COLO829 (cell line): Measurements from ENCODE around the gene DUSP22.

Experiments
- DNase-seq: peaks from one replicate; pipeline ENCODE4 v3.0.0; 2012; ENCODE audit warnings: low spot score

Gene DUSP22

DNA sequence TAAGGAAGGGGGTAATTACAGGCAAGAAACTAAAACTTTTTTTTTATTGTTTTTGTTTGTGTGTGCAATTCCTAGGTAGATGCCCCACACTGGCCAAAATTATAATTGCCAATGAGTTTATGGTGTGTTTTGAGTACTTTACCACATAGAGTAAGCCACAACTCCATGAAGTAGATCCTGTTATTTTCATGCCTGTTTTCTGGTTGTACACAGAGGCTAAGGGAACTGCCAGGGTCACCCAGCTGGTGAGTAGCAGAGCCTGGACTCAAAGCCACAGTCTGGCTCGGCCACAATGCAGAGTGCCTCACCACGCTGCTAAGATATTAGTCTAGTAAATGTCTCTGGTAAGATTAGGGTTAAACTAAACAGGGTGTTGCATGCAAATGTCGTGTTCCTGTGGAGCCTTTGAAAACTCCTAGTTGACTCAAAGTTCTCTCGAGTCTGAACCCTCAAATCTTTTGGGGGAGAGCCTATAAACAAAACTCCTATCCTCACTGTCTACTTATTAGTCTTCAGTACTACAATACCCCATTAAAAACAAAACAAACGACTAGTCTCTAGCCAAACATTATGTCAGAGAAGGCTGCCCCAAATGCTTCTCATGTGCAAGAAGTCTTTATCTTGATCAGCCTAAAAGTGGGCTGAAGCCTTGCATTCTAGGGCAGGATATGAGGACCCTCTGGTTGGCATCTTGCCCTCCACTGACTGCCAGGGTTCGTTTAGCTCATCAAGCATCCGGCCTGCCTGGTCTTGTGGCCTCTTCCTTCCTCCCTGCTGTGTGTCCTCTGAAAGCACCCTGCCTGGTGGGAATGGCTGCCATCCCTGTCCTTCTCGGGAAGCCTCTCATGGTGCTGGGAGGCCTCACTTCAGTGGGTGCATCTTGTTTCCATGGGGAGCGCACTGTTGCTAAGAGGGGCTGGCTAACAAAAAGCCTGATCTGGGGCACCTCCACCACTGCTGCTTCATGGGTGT is 4.2 kb downstream of the DUSP22 start:
- DNase-seq: no peak

DNA sequence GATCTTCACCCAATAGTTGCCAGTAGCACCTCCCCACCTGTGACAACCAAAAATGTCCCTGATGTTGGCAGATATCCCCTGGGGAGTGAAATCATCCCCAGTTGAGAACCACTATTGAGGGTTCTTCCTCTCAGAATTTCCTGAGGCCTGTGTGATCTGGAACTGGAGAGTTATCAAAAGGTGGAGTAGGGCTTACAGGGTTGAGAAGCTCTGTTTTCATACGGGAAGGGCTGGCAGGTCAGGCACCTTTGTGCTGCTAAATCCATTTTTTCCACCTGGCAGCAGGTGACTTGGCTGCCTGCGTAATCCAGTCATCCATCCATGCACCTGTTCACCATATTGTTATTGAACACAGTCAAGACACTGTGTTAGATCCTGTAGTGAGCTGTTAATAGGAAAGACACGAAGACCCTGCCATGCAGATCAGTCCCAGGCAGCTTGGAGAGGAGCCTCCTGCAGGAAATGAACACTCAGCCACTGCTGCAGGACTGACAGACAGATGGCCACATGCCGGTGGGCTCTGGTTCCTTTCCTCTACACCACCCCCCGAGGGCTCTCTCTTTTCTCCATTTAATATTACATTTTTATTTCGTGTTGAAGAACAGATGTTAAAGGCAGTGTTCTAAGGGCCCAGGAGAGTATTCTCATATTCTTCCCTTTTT is 5.4 kb downstream of the DUSP22 start:
- DNase-seq: no peak

DNA sequence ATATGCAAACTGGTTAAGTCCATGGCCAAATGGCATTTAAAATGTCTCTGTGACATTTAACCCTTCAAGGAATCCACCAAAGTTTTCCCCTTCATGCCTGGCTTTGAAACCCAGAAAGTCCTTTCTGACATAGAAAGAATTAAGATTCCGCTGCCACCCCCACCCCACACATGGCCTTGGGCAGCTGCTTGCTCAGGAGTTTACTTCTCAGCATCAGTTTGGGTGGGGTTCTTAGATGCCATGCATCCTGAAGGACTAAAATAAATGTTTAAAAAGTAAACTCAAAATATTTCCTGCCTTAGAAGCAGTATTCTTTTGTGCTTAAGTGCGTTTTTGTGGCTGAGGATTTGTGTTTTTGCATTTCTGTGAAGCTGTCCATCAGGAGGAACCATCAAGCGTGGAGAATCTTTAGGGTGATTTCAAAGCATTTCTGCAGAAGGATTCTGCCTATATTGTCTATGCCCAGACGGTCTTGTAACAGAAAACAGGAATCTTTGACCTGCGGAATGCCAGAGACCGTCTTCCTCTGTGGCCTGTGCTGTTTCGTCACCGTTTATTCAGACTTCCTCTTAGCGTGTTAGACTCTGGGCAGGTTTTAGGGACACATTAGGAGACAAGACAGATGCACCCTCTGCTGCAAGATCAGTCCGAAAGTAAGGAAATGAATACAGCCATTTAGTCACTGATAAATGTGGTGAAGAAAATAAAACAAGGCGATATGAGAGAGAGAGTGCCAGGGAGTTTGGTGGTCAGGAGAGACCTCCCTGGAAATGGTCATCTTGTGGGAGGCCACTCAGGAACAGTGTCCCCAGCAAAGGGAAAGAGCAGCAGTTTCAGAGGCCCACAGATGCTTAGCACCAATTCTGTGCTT is 6.2 kb downstream of the DUSP22 start:
- no peak for DNase-seq

DNA sequence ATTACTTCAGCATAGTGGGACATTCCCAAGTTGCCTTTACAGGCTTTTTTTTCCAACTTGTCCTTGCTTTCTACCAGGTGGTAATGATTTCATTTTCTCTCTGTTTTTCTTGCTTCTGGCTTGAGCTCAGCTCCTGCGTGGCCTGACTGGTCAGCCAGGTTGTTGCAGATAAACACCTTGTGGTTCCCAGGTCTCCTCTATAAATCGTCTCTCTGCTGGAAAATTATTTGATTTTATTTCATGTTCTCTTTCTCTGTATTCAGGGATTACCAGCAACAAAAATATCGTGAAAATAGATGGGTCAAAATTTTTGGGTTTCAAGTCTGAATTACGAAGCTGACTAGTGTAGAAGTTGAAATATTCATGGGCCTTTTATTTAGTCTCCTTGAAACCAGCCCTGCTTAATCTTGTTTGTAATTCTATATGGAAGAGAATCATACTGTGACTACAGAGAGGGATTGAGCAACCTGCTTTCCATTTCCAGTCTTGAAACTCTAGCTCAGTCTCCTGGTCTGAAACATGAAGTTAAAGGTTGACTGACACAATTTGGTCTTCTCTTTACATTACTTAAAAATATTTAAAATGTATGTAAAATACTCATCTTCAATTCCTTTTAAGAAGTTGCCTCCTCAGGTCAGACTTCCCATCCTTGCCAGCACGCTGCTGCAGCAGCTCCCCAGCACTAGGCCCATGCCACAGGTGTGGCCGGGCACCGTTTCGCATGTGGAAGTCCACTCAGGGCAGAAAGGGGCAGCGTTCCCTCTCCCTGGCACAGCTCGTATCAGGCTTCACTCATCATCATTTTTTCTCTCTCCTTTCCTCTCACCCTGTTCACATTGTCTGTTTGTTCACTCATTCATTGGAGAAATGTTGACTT is 7.1 kb downstream of the DUSP22 start:
- DNase-seq: no peak

DNA sequence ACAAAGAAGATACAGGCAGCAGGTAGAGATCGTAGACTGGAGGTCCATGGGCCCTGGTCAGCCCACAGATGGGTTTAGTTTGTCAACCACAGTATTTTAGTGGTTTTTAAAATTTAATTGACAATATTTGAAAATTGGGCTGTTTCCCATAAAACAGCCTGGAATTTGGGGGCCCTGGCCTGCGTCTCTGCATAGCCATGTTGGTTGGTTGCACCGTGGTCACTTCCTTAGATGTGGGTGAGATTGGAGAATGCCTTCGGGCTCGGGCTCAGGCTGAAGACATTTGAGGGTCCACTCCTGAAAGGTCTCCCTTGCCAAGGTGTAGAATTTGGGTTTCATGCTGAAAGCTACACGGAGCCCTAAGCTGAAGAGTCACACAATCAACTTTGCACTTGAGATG is 7.7 kb downstream of the DUSP22 start:
- no peak for DNase-seq

DNA sequence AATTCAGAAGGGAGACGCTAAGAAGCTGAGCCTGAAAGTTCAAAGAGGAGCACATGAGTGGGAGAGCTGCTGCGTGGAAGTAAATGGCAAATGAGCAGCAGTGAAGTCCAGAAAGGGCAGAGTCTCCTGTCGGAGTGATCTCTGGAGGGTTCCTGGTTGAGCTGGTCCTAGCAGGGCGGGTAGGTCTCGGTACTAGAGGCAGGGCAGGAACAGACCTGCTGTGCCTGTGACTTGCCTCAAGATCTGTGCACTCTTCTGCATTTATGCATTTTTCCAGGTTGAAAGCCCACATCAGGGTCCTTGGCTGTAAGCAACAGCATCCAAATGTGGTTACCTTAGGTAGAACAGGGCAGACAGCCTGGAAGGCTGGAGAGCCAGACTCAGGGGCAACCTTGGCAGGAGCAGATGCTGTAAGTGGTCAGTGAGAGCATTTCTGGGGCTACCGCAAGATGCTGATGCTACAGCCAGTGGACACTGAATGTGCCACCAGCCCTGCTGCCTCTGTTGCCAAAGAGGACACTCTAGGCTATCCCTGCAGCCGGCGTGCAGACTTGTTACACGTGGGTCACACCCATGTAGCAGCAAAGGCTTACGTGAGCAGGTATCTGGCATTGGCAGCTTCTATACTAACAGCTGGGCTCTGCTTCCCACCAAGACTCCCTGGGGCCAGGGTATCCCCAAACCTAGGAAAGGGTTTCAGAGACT is 8.4 kb downstream of the DUSP22 start:
- no peak for DNase-seq

DNA sequence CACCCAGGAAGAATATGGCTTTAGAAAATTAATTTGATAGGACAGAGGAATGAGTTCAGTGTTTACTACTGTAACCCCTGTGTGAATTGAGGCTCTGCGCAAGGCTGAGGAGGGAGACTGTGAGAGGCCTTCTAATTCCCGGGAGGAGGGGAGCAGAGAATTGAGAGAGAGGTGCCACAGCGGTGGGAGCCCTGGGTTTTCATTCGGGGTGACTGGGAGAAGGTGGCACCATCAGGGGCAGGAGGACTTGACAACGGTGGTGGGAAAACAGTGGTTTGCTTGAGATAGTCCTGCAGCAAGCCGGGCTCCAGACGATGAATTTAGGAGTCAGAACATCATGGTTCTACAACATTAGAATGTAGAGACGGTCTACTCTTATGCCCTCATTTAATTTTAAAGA is 9.2 kb downstream of the DUSP22 start:
- no peak for DNase-seq

DNA sequence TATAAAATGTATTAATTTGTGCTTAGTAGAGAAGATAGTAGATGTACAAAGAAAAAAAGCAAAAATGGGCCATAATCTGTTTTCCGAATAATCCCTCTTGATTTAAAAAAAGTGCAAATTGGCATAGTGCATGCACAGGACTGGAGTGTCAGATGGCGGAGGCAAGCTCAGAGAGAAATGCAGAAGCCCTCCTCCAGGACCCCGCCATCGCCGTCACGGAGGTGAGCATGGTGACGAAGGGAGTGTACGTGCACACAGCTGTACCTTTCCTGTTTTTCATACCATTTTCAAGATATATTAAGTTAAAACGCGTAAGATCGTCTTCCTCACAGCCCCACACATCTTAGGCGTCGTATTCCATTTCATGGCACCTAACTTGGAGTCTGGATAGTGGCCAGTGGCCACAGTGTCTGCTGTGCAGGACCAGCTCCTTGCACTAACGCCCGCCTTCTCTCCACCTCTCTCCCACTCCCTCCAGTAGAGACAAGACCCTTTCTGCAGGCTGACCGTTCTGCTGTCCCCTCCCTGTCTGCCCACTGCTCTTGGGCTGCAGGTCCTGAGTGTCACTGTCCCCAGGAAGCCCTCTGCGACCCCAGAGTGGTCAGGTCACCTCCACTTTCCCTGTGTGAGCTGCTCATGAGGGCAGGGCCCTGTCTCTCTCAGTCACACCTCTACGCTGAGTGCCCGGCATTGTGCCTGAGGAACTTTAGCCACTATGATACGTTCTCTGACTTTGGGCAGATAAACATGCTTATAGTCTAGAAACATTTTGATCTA is 9.8 kb downstream of the DUSP22 start:
- no peak for DNase-seq

DNA sequence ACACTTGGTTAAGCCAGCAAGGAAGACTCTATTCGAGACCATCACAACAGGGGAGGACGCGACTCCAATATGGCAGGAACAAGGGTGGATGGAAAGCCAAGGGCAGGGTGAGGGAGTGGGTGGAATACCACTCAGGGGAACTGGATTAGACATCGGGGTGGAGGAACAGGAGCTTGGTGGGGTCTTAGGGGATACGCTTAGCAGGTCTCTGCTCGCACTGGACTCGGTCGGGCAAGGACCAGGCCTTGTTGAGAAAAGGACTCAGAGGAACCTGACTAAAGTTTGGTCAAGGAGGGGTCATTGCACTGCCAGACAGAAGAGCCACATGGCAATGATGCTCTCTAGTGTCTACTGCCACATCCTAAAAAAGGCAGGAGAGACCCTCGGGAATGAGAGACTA is 10.5 kb downstream of the DUSP22 start:
- DNase-seq: no peak

DNA sequence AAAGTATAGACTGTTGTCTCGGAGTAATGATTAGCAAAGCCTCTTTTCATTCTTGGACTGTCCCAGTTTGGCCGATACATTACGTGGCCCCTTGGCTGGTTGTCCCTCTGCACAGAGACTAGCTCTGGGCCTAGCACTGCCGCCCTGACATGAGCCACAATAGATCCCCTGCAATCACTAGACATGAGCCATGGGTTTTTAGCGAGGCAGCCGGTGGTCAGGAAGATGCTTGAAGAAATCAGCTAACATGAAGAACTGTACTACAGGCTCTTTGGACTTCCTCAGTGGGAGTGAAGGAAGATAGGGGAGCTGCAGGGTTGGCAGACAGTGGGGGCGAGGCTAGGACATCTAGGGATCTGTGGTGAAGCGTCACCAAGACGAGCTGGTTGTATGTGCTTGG is 11.0 kb downstream of the DUSP22 start:
- DNase-seq: no peak

DNA sequence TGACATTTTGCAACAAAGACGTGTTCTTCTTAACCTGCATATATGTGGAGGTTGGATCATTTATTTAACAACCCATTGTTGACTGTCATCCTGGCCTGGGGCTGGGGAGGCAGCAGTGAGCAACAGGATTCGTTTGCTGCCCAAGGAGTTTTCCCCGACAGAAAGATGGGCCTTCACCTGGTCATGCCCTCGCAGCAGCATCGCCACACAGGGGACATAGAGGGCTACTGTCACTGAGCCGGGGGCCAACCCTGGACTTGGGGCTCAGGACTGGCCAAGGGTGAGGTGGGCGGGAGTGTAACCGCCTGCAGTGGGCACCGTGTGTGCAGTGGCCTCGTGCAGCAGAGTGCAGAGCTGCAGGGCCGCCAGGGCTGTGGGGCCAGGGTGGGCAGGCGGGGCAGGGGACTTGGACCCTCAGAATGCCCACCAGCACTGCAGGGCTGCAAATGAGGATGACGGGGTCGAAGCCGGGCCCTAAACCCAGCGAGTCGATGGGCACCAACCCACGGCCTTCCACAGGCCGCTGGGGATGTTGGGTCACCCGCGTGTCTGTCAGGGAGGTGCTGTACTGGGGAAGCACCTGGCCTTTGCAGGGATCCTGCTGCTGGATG is 11.8 kb downstream of the DUSP22 start:
- no peak for DNase-seq

DNA sequence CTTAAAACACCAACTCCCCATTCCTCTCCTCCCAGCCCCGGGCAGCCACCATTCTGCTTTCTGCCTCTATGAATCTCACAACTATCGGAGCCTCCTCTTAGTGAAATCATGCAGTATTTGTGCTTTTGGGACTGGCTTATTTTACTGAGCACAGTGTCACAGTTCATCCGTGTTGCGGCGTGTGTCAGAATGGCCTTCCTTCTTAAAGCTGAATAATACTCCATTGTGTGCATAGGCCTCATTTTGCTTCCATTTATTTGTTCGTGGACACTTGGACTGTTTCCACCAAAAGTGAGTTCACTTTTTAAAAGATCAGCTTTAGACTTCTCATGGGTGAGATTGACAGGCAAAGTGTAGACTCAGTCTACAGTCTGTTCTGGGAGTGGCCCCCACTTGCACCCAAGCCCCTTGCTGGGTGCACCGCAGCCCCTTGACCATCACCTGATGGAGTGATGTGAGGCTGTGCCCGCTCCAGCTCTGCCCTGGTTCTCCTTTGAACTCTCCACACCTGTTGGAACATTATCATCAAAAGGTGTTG is 12.6 kb downstream of the DUSP22 start:
- DNase-seq: no peak

DNA sequence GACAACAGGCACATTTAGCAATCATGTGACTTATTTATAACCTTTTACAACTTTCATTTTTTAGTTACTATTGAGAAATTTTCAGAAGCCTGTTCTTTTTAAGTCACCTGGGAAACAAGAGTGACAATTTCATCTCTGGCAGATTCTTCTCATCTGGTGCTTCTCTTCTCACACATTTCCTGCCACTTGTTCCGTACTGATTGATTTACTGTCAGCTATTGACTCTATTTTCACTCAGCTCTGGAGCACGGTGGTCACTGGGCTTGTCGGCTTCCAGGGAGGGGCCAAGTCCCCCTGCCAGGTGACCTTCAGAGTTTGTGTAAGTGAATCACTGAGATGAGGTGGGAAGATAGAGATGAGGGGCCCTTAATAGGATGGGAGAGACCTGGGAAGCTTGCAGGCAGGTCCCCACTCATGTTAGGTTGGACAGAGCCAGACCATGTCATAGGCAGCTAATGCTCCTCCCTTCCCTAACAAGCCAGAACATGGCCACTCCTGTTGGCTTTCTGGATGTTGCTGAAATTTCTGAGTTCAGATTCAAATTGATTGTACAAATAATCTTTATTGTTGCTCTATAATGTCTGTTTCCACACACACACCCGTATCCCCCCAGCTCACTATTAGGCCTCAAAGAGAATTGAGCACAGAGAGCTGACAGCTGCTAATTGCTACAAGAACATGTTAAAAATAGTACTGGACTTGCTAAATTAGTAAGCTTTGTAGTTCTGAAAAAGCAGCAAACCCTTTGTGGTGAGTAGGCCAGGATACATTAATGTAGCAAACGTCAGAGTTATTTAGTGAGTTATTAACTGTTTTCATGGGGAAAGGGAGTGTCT is 13.3 kb downstream of the DUSP22 start:
- DNase-seq: no peak

DNA sequence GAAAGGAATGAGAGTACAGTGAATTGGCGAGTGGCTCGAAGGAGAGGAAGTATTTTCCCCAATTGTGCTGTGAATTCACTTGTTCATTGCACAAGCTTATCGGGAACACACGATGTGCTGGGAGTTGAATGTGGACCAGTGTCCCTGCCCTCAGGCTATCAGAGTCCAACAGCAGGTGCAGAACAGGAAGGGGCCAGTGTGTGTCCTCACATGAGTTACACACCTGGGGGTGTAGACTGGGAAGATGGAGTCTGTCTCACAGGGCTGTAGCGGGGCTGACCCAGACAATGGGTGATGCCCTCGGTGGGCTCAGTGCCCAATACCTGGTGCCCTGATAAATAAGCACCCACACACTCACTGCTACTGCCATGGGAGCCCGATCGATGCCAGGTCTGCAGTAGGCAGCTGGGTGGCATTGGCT is 14.4 kb downstream of the DUSP22 start:
- DNase-seq: no peak

DNA sequence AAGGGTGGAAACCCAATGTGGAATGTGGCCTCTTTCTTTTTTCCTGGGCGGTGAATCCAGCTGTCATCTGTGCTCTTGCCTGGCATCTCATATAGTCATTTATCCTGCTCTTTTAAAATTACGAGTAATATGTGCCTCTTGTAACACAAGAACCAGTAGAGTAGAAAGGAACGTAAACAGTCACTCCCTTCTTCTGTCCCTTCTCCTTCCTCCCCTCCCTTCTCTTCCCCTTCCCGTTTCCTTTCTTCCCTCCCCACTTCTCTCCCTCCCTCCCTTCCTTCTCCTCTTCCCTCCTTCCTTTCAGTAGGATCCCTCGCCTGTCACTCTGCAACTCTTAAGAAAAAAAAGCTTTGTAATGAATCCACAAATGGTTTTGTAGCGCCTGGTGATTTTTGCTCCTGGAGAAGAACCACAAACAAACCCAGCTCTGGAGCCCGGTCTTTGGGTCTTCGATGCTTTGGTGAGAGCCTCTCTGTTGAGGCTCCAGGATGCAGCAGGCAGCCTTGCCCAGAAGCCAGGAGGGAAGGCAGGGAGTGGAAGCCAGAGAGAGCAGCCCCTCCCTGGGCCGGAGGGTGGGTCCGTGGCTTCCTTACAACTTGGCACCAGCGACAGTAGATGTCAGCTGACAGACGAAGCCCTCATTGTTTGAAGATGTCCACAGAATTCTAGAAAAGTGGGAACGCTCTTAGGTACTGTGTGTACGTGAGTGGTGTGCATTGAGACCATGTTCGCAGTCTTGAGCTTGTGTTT is 15.0 kb downstream of the DUSP22 start:
- DNase-seq: no peak

DNA sequence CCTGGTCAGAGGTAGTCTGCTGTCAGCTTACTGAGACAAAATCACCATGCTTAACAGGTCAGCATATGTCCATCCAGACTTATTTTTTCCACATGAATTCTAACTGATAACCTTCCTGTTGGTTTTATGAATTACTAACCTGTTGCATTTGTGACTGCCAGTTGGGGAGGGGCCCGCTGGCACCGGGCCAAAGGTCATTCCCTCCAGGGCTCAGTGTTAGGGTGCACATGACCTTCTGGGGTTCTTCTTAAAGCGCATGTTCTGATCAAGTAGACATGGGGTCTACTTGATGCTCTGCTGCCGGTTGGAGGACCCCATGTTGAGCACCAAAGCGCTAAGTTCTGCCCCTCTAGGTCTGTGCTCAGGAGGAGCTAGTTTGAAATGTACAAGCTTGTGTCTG is 15.6 kb downstream of the DUSP22 start:
- DNase-seq: no peak

DNA sequence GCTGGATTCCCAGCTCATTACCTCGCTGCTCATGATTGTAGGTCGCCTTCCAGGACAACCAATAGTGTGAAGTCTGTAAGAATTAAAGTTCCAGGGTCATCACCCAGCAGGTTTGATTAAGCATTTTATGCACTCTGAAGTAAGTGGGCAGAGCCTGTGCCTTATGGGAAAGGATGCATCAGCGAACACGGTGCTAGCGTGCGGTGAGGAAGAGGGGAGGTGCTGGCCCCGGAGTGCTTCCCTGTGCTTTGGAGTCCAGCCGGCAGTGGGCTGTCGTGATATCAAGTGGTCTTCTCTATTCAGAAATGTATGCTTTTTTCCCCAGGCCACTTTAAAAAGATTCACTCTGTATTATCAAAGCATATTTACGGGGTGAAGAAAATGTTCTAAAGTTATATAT is 16.0 kb downstream of the DUSP22 start:
- DNase-seq: no peak

DNA sequence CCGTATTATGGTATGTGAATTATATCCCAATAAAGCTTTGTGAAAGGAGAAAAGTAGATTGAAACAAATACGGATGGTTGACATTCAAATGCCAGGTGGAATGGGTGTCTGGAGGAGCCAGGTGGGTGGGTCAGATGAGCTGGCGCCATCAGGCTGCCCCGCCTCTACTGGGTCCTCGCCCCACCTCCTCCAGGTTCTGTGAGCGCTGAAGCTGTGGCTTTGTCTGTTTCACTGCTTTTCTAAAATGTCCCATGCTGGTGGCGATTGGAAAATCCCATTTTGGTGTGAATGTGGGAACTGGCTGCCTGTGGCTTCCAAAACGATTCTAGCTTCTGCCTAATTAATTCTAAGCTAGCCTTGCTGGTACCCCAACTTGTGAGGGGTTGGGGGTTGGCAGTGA is 16.5 kb downstream of the DUSP22 start:
- DNase-seq: no peak
